CD14-positive monocyte (primary cell): ENCODE measurements around the gene SH3RF3. TPM values are rescaled to one million over a fixed set of nuclear protein-coding genes. Genes with fewer than 3 reads are reported as not detected.

ENCODE experiments used
- DNase-seq, 3 donors: peaks; one replicate each; pipeline ENCODE4 v3.0.0-alpha.2; 2011 to 2022
- H2AFZ ChIP-seq: 2 replicates; pipeline ENCODE4 v1.6.0; 2012; ENCODE audit warnings: mild to moderate bottlenecking, low read depth, low read length, inconsistent platforms; ENCODE audit not compliant: insufficient read depth, poor library complexity, severe bottlenecking
- H3K27ac ChIP-seq, 2 donors: 1 replicate in 1 of 2; 2 replicates in 1 of 2; pipeline ENCODE4 v1.5.1; 2012 to 2013; ENCODE audit warnings: low read length in 2 of 2, control low read depth in 1 of 2, inconsistent platforms in 1 of 2, low read depth in 1 of 2, mild to moderate bottlenecking in 1 of 2
- H3K27me3 ChIP-seq, 2 donors: one replicate each; pipeline versions ENCODE4 v1.6.0 to v1.6.1; 2011 to 2013; ENCODE audit warnings: low read length in 2 of 2; ENCODE audit not compliant: control insufficient read depth in 2 of 2, insufficient read depth in 2 of 2
- H3K36me3 ChIP-seq, 2 donors: replicated peaks in 1 of 2; 1 replicate in 1 of 2; 2 replicates in 1 of 2; pipeline versions ENCODE4 v1.5.1 to v1.6.1; 2012 to 2013; ENCODE audit warnings: low read length in 2 of 2, control low read depth in 1 of 2, inconsistent platforms in 1 of 2, mild to moderate bottlenecking in 1 of 2; ENCODE audit not compliant: insufficient read depth in 2 of 2, control insufficient read depth in 1 of 2
- H3K4me1 ChIP-seq, 2 donors: 1 replicate in 1 of 2; 2 replicates in 1 of 2; pipeline versions ENCODE4 v1.5.1 to v1.6.1; 2012 to 2013; ENCODE audit warnings: low read length in 2 of 2, control low read depth in 1 of 2, inconsistent platforms in 1 of 2, mild to moderate bottlenecking in 1 of 2, moderate library complexity in 1 of 2; ENCODE audit not compliant: insufficient read depth in 2 of 2, control insufficient read depth in 1 of 2
- H3K4me2 ChIP-seq: replicated peaks from 2 replicates; pipeline ENCODE3; 2012; ENCODE audit warnings: low read length, moderate library complexity, mild to moderate bottlenecking; ENCODE audit not compliant: poor library complexity, severe bottlenecking; ENCODE audit errors: extremely low read depth
- H3K4me3 ChIP-seq, 3 experiments: fragments of 200-600 bp in 1 of 3; sonication (generic) in 1 of 3; replicated peaks in 1 of 3; 1 replicate in 2 of 3; 2 replicates in 1 of 3; pipeline ENCODE4 v1.5.1; 2011 to 2013; ENCODE audit warnings: low read length in 3 of 3, mild to moderate bottlenecking in 3 of 3, control low read depth in 2 of 3, low read depth in 2 of 3, inconsistent platforms in 1 of 3, moderate library complexity in 1 of 3
- H3K79me2 ChIP-seq: 2 replicates; pipeline ENCODE4 v1.6.0; 2012; ENCODE audit warnings: mild to moderate bottlenecking, control low read depth, inconsistent platforms, low read length, moderate library complexity; ENCODE audit not compliant: insufficient read depth
- H3K9ac ChIP-seq: 2 replicates; pipeline ENCODE4 v1.6.0; 2017; ENCODE audit warnings: low read length, mild to moderate bottlenecking; ENCODE audit not compliant: insufficient read depth, poor library complexity, severe bottlenecking
- H3K9me3 ChIP-seq, 2 donors: replicated peaks in 1 of 2; 1 replicate in 1 of 2; 2 replicates in 1 of 2; pipeline versions ENCODE4 v1.5.1 to v1.6.1; 2012 to 2013; ENCODE audit warnings: low read length in 2 of 2, control low read depth in 1 of 2; ENCODE audit not compliant: control insufficient read depth in 1 of 2, insufficient read depth in 1 of 2
- H4K20me1 ChIP-seq: 2 replicates; pipeline ENCODE4 v1.6.0; 2012; ENCODE audit warnings: mild to moderate bottlenecking, low read length, control low read depth, moderate library complexity; ENCODE audit not compliant: insufficient read depth
- H3K27ac Mint-ChIP-seq, 7 donors: one replicate each; pipeline ENCODE4 v1.8.0; 2020; ENCODE audit warnings: mild to moderate bottlenecking in 7 of 7, mixed read lengths in 7 of 7, moderate library complexity in 6 of 7, inconsistent platforms in 2 of 7
- H3K27me3 Mint-ChIP-seq, 3 donors: one replicate each; pipeline ENCODE4 v1.8.0; 2021 to 2022; ENCODE audit warnings: low read depth in 3 of 3, mild to moderate bottlenecking in 3 of 3, mixed read lengths in 3 of 3, moderate library complexity in 3 of 3, inconsistent platforms in 1 of 3
- H3K36me3 Mint-ChIP-seq, 2 donors: one replicate each; pipeline ENCODE4 v1.8.0; 2020; ENCODE audit warnings: mixed read lengths in 2 of 2, inconsistent platforms in 1 of 2, mild to moderate bottlenecking in 1 of 2
- H3K4me1 Mint-ChIP-seq: one replicate; pipeline ENCODE4 v1.8.0; 2020; ENCODE audit warnings: mild to moderate bottlenecking, mixed read lengths
- H3K4me3 Mint-ChIP-seq, 2 donors: one replicate each; pipeline ENCODE4 v1.8.0; 2020; ENCODE audit warnings: mild to moderate bottlenecking in 2 of 2, mixed read lengths in 2 of 2, moderate library complexity in 1 of 2
- H3K9me3 Mint-ChIP-seq, 7 donors: one replicate each; pipeline ENCODE4 v1.8.0; 2020 to 2022; ENCODE audit warnings: mixed read lengths in 7 of 7, mild to moderate bottlenecking in 6 of 7, moderate library complexity in 6 of 7, inconsistent platforms in 2 of 7
- WGBS: methylation state at CpG from one replicate; pipeline ENCODE4 v1.1.5; 2013; ENCODE audit warnings: missing lambda C conversion rate; ENCODE audit not compliant: insufficient coverage; 5-methylcytosine and 5-hydroxymethylcytosine counted together
- intact Hi-C, 2 donors: fragments of 100-400 bp; cut with micrococcal nuclease; formaldehyde crosslinking; loops; one replicate each; pipeline versions ENCODE4 v1.15.0 to v1.15.1; 2023
- polyA plus RNA-seq, 3 donors: library from polyadenylated mRNA; depleted of rRNA in 1 of 3; unstranded in 2 of 3; stranded (reverse) in 1 of 3; fragments of 300-500 nt in 2 of 3; fragments of >200 nt in 1 of 3; fragmentation: Illumina TruSeq in 2 of 3; gene quantifications; 1 replicate in 2 of 3; 2 replicates in 1 of 3; pipeline ENCODE4 v1.2.3, GENCODE V29; 2012 to 2021
- TF ChIP-seq, protein P1 (sequence below): fragments of 200-600 bp; IDR thresholded peaks from one replicate; pipeline ENCODE4 v1.8.0; 2022; ENCODE audit warnings: antibody characterized with exemption, mild to moderate bottlenecking

SH3RF3 gene
- polyA plus RNA-seq, 3 donors: 0.25 to 0.75 (median 0.34) TPM

DNA sequence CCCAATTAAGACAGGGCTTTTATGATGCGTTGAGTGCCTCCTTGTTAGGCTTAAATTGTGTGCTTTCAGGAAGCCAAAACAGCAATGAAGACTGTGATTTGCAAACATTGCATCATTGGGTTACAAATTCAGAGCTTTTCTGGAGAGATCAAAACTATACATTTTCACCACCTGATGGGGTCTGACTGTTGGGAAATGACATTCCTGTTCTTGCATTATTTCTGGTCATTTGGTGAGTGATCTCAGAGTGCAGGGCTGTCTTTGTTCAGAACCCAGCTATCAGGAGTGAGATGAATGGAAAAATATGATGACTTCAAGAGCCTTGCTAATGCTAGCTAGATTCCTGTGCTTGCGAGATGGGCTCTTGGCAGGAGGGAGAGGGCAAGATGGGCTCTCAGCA, 39.1 kb downstream of the SH3RF3 start:
- no peaks in the 10 kb centered on the region for H4K20me1 ChIP-seq
- H3K36me3 ChIP-seq: no peaks in the 10 kb centered on the region
- no peak overlapping the region for H3K4me2 ChIP-seq
- H3K4me1 Mint-ChIP-seq: peaks cover 10% of the 10 kb centered on the region
- peaks cover 0 to 2% of the 10 kb centered on the region in 2 donors for H3K9me3 ChIP-seq
- H3K79me2 ChIP-seq: no peaks in the 10 kb centered on the region
- intact Hi-C loops: no loop called here
- H3K9ac ChIP-seq: no peak overlapping the region
- H3K9me3 Mint-ChIP-seq: peaks cover 0 to 3% (median 0%) of the 10 kb centered on the region in 7 donors
- DNase-seq: no peak
- no peak overlapping the region for H3K27ac ChIP-seq
- no peak overlapping the region for H3K4me3 Mint-ChIP-seq
- H3K27me3 Mint-ChIP-seq: peaks cover 6 to 22% (median 17%) of the 10 kb centered on the region in 3 donors
- H2AFZ ChIP-seq: no peak overlapping the region
- H3K4me3 ChIP-seq: no peak overlapping the region
- no CpG with 5 or more reads among the region's 2 CpGs for WGBS
- no peaks in the 10 kb centered on the region for H3K27me3 ChIP-seq
- H3K27ac Mint-ChIP-seq: no peak overlapping the region
- no peaks in the 10 kb centered on the region for H3K36me3 Mint-ChIP-seq
- peaks cover 7 to 11% of the 10 kb centered on the region in 2 donors for H3K4me1 ChIP-seq
- TF ChIP-seq, protein P1, sequence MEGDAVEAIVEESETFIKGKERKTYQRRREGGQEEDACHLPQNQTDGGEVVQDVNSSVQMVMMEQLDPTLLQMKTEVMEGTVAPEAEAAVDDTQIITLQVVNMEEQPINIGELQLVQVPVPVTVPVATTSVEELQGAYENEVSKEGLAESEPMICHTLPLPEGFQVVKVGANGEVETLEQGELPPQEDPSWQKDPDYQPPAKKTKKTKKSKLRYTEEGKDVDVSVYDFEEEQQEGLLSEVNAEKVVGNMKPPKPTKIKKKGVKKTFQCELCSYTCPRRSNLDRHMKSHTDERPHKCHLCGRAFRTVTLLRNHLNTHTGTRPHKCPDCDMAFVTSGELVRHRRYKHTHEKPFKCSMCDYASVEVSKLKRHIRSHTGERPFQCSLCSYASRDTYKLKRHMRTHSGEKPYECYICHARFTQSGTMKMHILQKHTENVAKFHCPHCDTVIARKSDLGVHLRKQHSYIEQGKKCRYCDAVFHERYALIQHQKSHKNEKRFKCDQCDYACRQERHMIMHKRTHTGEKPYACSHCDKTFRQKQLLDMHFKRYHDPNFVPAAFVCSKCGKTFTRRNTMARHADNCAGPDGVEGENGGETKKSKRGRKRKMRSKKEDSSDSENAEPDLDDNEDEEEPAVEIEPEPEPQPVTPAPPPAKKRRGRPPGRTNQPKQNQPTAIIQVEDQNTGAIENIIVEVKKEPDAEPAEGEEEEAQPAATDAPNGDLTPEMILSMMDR: no peak

DNA sequence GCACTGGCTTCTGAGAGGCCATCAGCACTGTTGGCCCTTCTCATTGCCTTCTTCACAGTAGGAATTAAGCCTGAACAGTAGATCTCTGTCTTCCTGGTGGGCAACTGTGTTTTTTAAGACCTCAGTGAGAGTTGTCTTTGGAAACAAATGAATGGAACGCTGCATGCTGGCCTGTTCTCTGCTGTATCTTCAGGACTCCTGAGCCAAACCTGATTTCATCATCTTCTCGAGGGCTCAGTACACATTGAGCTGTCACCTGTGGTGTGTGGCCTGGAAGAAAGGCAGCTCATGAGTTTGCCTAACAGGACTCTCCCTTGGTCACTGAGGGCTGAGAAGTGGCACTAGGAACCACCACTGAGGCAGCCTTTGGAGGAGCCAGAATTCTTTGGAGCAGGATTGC, 39.7 kb downstream of the SH3RF3 start:
- H2AFZ ChIP-seq: no peak overlapping the region
- H3K9ac ChIP-seq: no peak overlapping the region
- no peak for DNase-seq
- H3K4me3 ChIP-seq: no peak overlapping the region
- peaks cover 6 to 22% (median 17%) of the 10 kb centered on the region in 3 donors for H3K27me3 Mint-ChIP-seq
- peaks cover 0 to 3% (median 0%) of the 10 kb centered on the region in 7 donors for H3K9me3 Mint-ChIP-seq
- no peaks in the 10 kb centered on the region for H3K27me3 ChIP-seq
- H4K20me1 ChIP-seq: no peaks in the 10 kb centered on the region
- peaks cover 0 to 2% of the 10 kb centered on the region in 2 donors for H3K9me3 ChIP-seq
- TF ChIP-seq, protein P1: no peak
- H3K79me2 ChIP-seq: no peaks in the 10 kb centered on the region
- WGBS: 100% methylated on average over 1 of the region's 2 CpGs
- H3K4me1 ChIP-seq: peaks cover 7 to 11% of the 10 kb centered on the region in 2 donors
- H3K4me1 Mint-ChIP-seq: peaks cover 9% of the 10 kb centered on the region
- H3K27ac Mint-ChIP-seq: no peak overlapping the region
- H3K27ac ChIP-seq: no peak overlapping the region
- no peak overlapping the region for H3K4me2 ChIP-seq
- H3K4me3 Mint-ChIP-seq: no peak overlapping the region
- intact Hi-C loops: no loop called here
- H3K36me3 Mint-ChIP-seq: no peaks in the 10 kb centered on the region
- no peaks in the 10 kb centered on the region for H3K36me3 ChIP-seq
